OCI-LY7 (cell line): Measurements from ENCODE around the gene LCOR. TPM values are rescaled to one million over a fixed set of nuclear protein-coding genes. Genes with fewer than 3 reads are reported as not detected.

Experiments used
- BruUV-seq: library from RNA; stranded (reverse); fragments of 400-500 nt; replicated peaks from 2 replicates; lab custom pipeline; 2021; lab: Mats Ljungman, UMichigan
- CTCF ChIA-PET: fragments of 300-600 bp; sonication (Branson Sonifier 250); formaldehyde crosslinking; loops from one replicate; lab custom pipeline; 2022; ENCODE audit warnings: antibody characterized with exemption; ENCODE audit not compliant: unreplicated experiment; lab: Charles Lee
- POLR2A ChIA-PET: fragments of 300-600 bp; sonication (Branson Sonifier 250); formaldehyde crosslinking; loops from one replicate; lab custom pipeline; 2022; ENCODE audit warnings: antibody characterized with exemption; lab: Charles Lee
- DNase-seq: peaks from one replicate; pipeline ENCODE4 v3.0.0-alpha.2; 2015; ENCODE audit warnings: low spot score
- H2AFZ ChIP-seq: fragments of 200-600 bp; sonication (generic), shearing (Covaris generic); 2 replicates; pipeline ENCODE4 v1.6.1; 2014; ENCODE audit warnings: mild to moderate bottlenecking, antibody characterized with exemption, low read length, moderate library complexity
- H3K27ac ChIP-seq: fragments of 200-600 bp; sonication (generic); 2 replicates; pipeline ENCODE4 v1.5.1; 2014; ENCODE audit warnings: mixed run types, low read depth, mild to moderate bottlenecking, moderate library complexity, low read length, inconsistent platforms; ENCODE audit not compliant: poor library complexity, severe bottlenecking
- H3K36me3 ChIP-seq: fragments of 200-600 bp; sonication (generic); 2 replicates; pipeline ENCODE4 v1.6.1; 2014; ENCODE audit warnings: mild to moderate bottlenecking, antibody characterized with exemption, low read length, moderate library complexity, mixed read lengths; ENCODE audit not compliant: insufficient read depth
- H3K4me1 ChIP-seq: fragments of 200-600 bp; sonication (generic); 2 replicates; pipeline ENCODE4 v1.5.1; 2014; ENCODE audit warnings: mild to moderate bottlenecking, low read length; ENCODE audit not compliant: insufficient read depth, poor library complexity, severe bottlenecking
- H3K4me2 ChIP-seq: fragments of 200-600 bp; sonication (generic); 2 replicates; pipeline ENCODE4 v1.6.1; 2014; ENCODE audit warnings: mild to moderate bottlenecking, low read length
- H3K4me3 ChIP-seq: fragments of 200-600 bp; sonication (generic); 2 replicates; pipeline ENCODE4 v1.5.1; 2014; ENCODE audit warnings: mild to moderate bottlenecking, low read depth, low read length; ENCODE audit not compliant: poor library complexity, severe bottlenecking
- H3K79me2 ChIP-seq: fragments of 200-600 bp; sonication (generic); 2 replicates; pipeline ENCODE4 v1.6.1; 2016; ENCODE audit warnings: low read depth, mild to moderate bottlenecking, low read length, moderate library complexity, mixed read lengths; ENCODE audit not compliant: insufficient read depth
- H3K9me2 ChIP-seq: fragments of 200-600 bp; sonication (generic); 2 replicates; pipeline ENCODE4 v1.6.1; 2016; ENCODE audit warnings: mild to moderate bottlenecking, low read length, mixed read lengths; ENCODE audit not compliant: insufficient read depth
- H3K9me3 ChIP-seq: fragments of 200-600 bp; sonication (generic); 2 replicates; pipeline ENCODE4 v1.6.1; 2014; ENCODE audit warnings: mild to moderate bottlenecking, mixed run types, low read length, mixed read lengths
- H4K20me1 ChIP-seq: fragments of 200-600 bp; sonication (generic); 2 replicates; pipeline ENCODE4 v1.6.1; 2014; ENCODE audit warnings: mild to moderate bottlenecking, antibody characterized with exemption, low read length, moderate library complexity, mixed read lengths; ENCODE audit not compliant: insufficient read depth
- CTCF ChIP-seq: fragments of 200-600 bp; sonication (generic); conservative IDR thresholded peaks from 2 replicates; pipeline ENCODE4 v1.5.1; 2014; ENCODE audit warnings: mild to moderate bottlenecking, antibody characterized with exemption, low read length, moderate library complexity, mixed read lengths
- EZH2phosphoT487 ChIP-seq: fragments of 200-600 bp; sonication (generic); IDR thresholded peaks from 2 replicates; pipeline ENCODE4 v1.6.1; 2018; ENCODE audit warnings: low read depth, borderline replicate concordance, mild to moderate bottlenecking, mixed run types, antibody characterized with exemption, low read length, moderate library complexity, mixed read lengths
- intact Hi-C: fragments of 100-400 bp; cut with micrococcal nuclease; formaldehyde crosslinking; loops from one replicate; pipeline ENCODE4 v1.10.0; 2022; ENCODE audit not compliant: unreplicated experiment
- total RNA-seq, 2 experiments: library from RNA; depleted of rRNA in 1 of 2; stranded (reverse); fragments of >200 nt in 1 of 2; shearing (Covaris generic) in 1 of 2; gene quantifications; 2 replicates each; pipeline ENCODE4 v1.2.3, GENCODE V29; 2014 to 2022

The LCOR gene
- total RNA-seq, 2 experiments from 2014 or later: 17.1 to 58.4 TPM

- Histone ChIP-seq H3K9me2 (no peaks in the 10 kb centered on the region), H2AFZ (no peak overlapping the region), H3K4me3 (no peak overlapping the region), H3K9me3 (peaks cover 7% of the 10 kb centered on the region; the same call in 1 of the 2 replicates), H4K20me1 (no peaks in the 10 kb centered on the region), H3K4me1 (peaks cover 13% of the 10 kb centered on the region), H3K27ac (no peak overlapping the region), H3K36me3 (no peaks in the 10 kb centered on the region), H3K79me2 (no peaks in the 10 kb centered on the region), H3K4me2 (no peak overlapping the region)
- ChIA-PET POLR2A (interaction anchor here (0.6 kb wide), 1 partner anchor 78 kb away, joined by 3 read pairs; no protein-coding TSS in a partner anchor), CTCF (no interaction called here)
- intact Hi-C loops: no loop called here
- no TSS peak for BruUV-seq
- TF ChIP-seq EZH2phosphoT487 (no peak), CTCF (no peak)
- no peak for DNase-seq
Measured at GRCh38 chr10:97012470-97012869, 180.4 kb downstream of the LCOR start.

GRCh38 chr10:97013568-97013967 is 181.5 kb downstream of the LCOR start:
- Histone ChIP-seq H3K9me2 (no peaks in the 10 kb centered on the region), H3K4me2 (no peak overlapping the region), H3K79me2 (no peaks in the 10 kb centered on the region), H3K36me3 (no peaks in the 10 kb centered on the region), H3K27ac (no peak overlapping the region), H3K4me3 (no peak overlapping the region), H3K4me1 (peaks cover 15% of the 10 kb centered on the region), H2AFZ (no peak overlapping the region), H3K9me3 (no peaks in the 10 kb centered on the region), H4K20me1 (no peaks in the 10 kb centered on the region)
- ChIA-PET CTCF (no interaction called here), POLR2A (no interaction called here)
- no TSS peak for BruUV-seq
- DNase-seq: no peak
- TF ChIP-seq EZH2phosphoT487: no peak
- no peak for TF ChIP-seq CTCF
- intact Hi-C loops: no loop called here

- TF ChIP-seq CTCF (no peak), EZH2phosphoT487 (no peak)
- Histone ChIP-seq H3K9me2 (no peaks in the 10 kb centered on the region), H2AFZ (no peak overlapping the region), H3K4me2 (no peak overlapping the region), H3K27ac (no peak overlapping the region), H3K4me1 (peaks cover 15% of the 10 kb centered on the region), H4K20me1 (no peaks in the 10 kb centered on the region), H3K4me3 (no peak overlapping the region), H3K79me2 (no peaks in the 10 kb centered on the region), H3K36me3 (no peaks in the 10 kb centered on the region), H3K9me3 (no peaks in the 10 kb centered on the region)
- intact Hi-C loops: no loop called here
- POLR2A ChIA-PET: no interaction called here
- BruUV-seq: no TSS peak
- DNase-seq: no peak
- CTCF ChIA-PET: no interaction called here
Measured at GRCh38 chr10:97013983-97014382, 181.9 kb downstream of the LCOR start.
